H1 (cell line): ENCODE results near the gene TFF1. TPM values are rescaled to one million over a fixed set of nuclear protein-coding genes. Genes with fewer than 3 reads are reported as not detected.
A peak's percentile ranks its signal among the peaks of the same experiment; 100 is the strongest.

ENCODE experiments used
- CTCF ChIA-PET: fragments of 300-600 bp; sonication (Branson Sonifier 250); formaldehyde crosslinking; loops from one replicate; lab custom pipeline; 2021; ENCODE audit not compliant: partially characterized antibody; lab: Charles Lee
- POLR2A ChIA-PET: fragments of 300-600 bp; sonication (Branson Sonifier 250); formaldehyde crosslinking; loops from one replicate; lab custom pipeline; 2021; ENCODE audit warnings: inconsistent platforms; ENCODE audit not compliant: partially characterized antibody; lab: Charles Lee
- DNase-seq, 2 experiments: peaks; one replicate each; pipeline versions ENCODE4 v3.0.0 to v3.0.0-alpha.2; 2010 to 2022; ENCODE audit warnings: low spot score in 2 of 2, low read depth in 1 of 2, mixed read lengths in 1 of 2
- FAIRE-seq: peaks from 2 replicates; lab custom pipeline; 2011; peaks lifted over from hg19 to GRCh38; lab: Jason Lieb, UNC
- H2AFZ ChIP-seq: 2 replicates; pipeline ENCODE4 v1.8.1; 2012; ENCODE audit warnings: low read length, inconsistent platforms
- H2AK5ac ChIP-seq: 2 replicates; pipeline ENCODE4 v1.6.1; 2013; ENCODE audit warnings: low read depth, low read length
- H2BK120ac ChIP-seq: replicated peaks from 2 replicates; pipeline ENCODE3; 2013; ENCODE audit warnings: low read depth, low read length, inconsistent platforms
- H2BK12ac ChIP-seq: 2 replicates; pipeline ENCODE4 v1.6.1; 2013; ENCODE audit warnings: low read depth, low read length
- H2BK15ac ChIP-seq: 2 replicates; pipeline ENCODE4 v1.6.1; 2013; ENCODE audit warnings: low read length
- H2BK20ac ChIP-seq: 2 replicates; pipeline ENCODE4 v1.6.1; 2013; ENCODE audit warnings: low read length
- H2BK5ac ChIP-seq: 2 replicates; pipeline ENCODE4 v1.6.1; 2013; ENCODE audit warnings: low read depth, low read length
- H3K14ac ChIP-seq: 2 replicates; pipeline ENCODE4 v1.6.1; 2013; ENCODE audit warnings: inconsistent platforms; ENCODE audit not compliant: insufficient read length
- H3K18ac ChIP-seq: 2 replicates; pipeline ENCODE4 v1.6.1; 2013; ENCODE audit warnings: low read length; ENCODE audit errors: extremely low read depth
- H3K23ac ChIP-seq: 2 replicates; pipeline ENCODE4 v1.6.1; 2013; ENCODE audit warnings: inconsistent platforms; ENCODE audit not compliant: insufficient read length
- H3K23me2 ChIP-seq: 2 replicates; pipeline ENCODE4 v1.6.1; 2013; ENCODE audit warnings: low read depth, low read length
- H3K27ac ChIP-seq: 2 replicates; pipeline ENCODE4 v1.6.1; 2011; ENCODE audit warnings: low read depth, low read length, inconsistent platforms
- H3K27me3 ChIP-seq, 4 experiments: replicated peaks in 1 of 4; 1 replicate in 1 of 4; 2 replicates in 3 of 4; pipeline versions ENCODE4 v1.6.1 to v1.8.1; 2011 to 2013; ENCODE audit warnings: low read length in 3 of 4, mild to moderate bottlenecking in 3 of 4, inconsistent platforms in 2 of 4, mixed read lengths in 2 of 4, moderate library complexity in 1 of 4; ENCODE audit not compliant: control insufficient read depth in 3 of 4, insufficient read depth in 3 of 4; ENCODE audit errors: extremely low read depth in 1 of 4
- H3K36me3 ChIP-seq, 4 experiments: 2 replicates each; pipeline versions ENCODE4 v1.6.1 to v1.8.1; 2011 to 2013; ENCODE audit warnings: mild to moderate bottlenecking in 4 of 4, low read length in 3 of 4, moderate library complexity in 2 of 4, control low read depth in 1 of 4, inconsistent platforms in 1 of 4; ENCODE audit not compliant: insufficient read depth in 4 of 4, control insufficient read depth in 2 of 4
- H3K4ac ChIP-seq: replicated peaks from 2 replicates; pipeline ENCODE3; 2013; ENCODE audit warnings: low read length, low read depth, mixed read lengths, inconsistent platforms; ENCODE audit not compliant: insufficient read length
- H3K4me1 ChIP-seq, 4 experiments: replicated peaks in 1 of 4; 1 replicate in 1 of 4; 2 replicates in 3 of 4; pipeline versions ENCODE4 v1.6.1 to v1.8.1; 2011 to 2013; ENCODE audit warnings: low read length in 3 of 4, inconsistent platforms in 2 of 4, mixed read lengths in 1 of 4; ENCODE audit not compliant: insufficient read depth in 4 of 4, control insufficient read depth in 3 of 4
- H3K4me2 ChIP-seq, 2 experiments: 2 replicates each; pipeline versions ENCODE4 v1.6.1 to v1.8.1; 2011 to 2013; ENCODE audit warnings: low read depth in 2 of 2, low read length in 2 of 2, control low read depth in 1 of 2, inconsistent platforms in 1 of 2, mild to moderate bottlenecking in 1 of 2; ENCODE audit not compliant: insufficient read depth in 1 of 2
- H3K4me3 ChIP-seq, 4 experiments: fragments of 200-600, 300-600 bp in 1 of 4; sonication (generic), shearing (Covaris generic), sonication (Bioruptor Twin) in 1 of 4; 2 replicates each; pipeline versions ENCODE4 v1.5.1 to v1.8.1; 2011 to 2016; ENCODE audit warnings: low read length in 4 of 4, low read depth in 3 of 4, control low read depth in 2 of 4, inconsistent platforms in 2 of 4, mild to moderate bottlenecking in 2 of 4, mixed read lengths in 1 of 4, moderate library complexity in 1 of 4; ENCODE audit not compliant: insufficient read depth in 2 of 4; ENCODE audit errors: extremely low read depth in 1 of 4
- H3K56ac ChIP-seq: replicated peaks from 2 replicates; pipeline ENCODE3; 2013; ENCODE audit warnings: low read depth, mild to moderate bottlenecking, mixed read lengths, low read length, inconsistent platforms; ENCODE audit not compliant: insufficient read length
- H3K79me1 ChIP-seq: 2 replicates; pipeline ENCODE4 v1.6.1; 2013; ENCODE audit warnings: low read depth, low read length, control low read depth
- H3K79me2 ChIP-seq, 2 experiments: 2 replicates each; pipeline versions ENCODE4 v1.6.1 to v1.8.1; 2012 to 2013; ENCODE audit warnings: low read length in 2 of 2, mild to moderate bottlenecking in 2 of 2, inconsistent platforms in 1 of 2; ENCODE audit not compliant: insufficient read depth in 2 of 2, control insufficient read depth in 1 of 2
- H3K9ac ChIP-seq, 4 experiments: replicated peaks in 1 of 4; 1 replicate in 1 of 4; 2 replicates in 3 of 4; pipeline versions ENCODE4 v1.6.1 to v1.8.1; 2011 to 2013; ENCODE audit warnings: low read depth in 3 of 4, low read length in 3 of 4, control low read depth in 2 of 4, mild to moderate bottlenecking in 2 of 4, moderate library complexity in 2 of 4, inconsistent platforms in 1 of 4; ENCODE audit errors: extremely low read depth in 1 of 4
- H3K9me3 ChIP-seq, 2 experiments: 2 replicates each; pipeline versions ENCODE4 v1.6.1 to v1.8.1; 2012 to 2013; ENCODE audit warnings: mild to moderate bottlenecking in 2 of 2, moderate library complexity in 2 of 2, control low read depth in 1 of 2, inconsistent platforms in 1 of 2, low read depth in 1 of 2, low read length in 1 of 2, mixed read lengths in 1 of 2; ENCODE audit not compliant: insufficient read depth in 2 of 2
- H4K20me1 ChIP-seq, 2 experiments: replicated peaks in 1 of 2; 2 replicates each; pipeline versions ENCODE3 to v1.8.1; 2011 to 2013; ENCODE audit warnings: inconsistent platforms in 2 of 2, low read length in 2 of 2, mild to moderate bottlenecking in 1 of 2; ENCODE audit not compliant: insufficient read depth in 2 of 2, control insufficient read depth in 1 of 2
- H4K5ac ChIP-seq: 2 replicates; pipeline ENCODE4 v1.6.1; 2013; ENCODE audit warnings: low read length, low read depth, mixed read lengths, inconsistent platforms; ENCODE audit not compliant: insufficient read length
- H4K8ac ChIP-seq: 2 replicates; pipeline ENCODE4 v1.8.0; 2013; ENCODE audit warnings: mild to moderate bottlenecking, moderate library complexity, low read length, inconsistent platforms; ENCODE audit not compliant: insufficient read depth; ENCODE audit errors: extremely low read depth
- H4K91ac ChIP-seq: replicated peaks from 2 replicates; pipeline ENCODE3; 2013; ENCODE audit warnings: low read length, mixed read lengths, inconsistent platforms; ENCODE audit not compliant: insufficient read length
- CTCF ChIP-seq, 3 experiments: IDR thresholded peaks; 1 replicate in 2 of 3; 2 replicates in 1 of 3; pipeline versions ENCODE4 v1.5.1 to v1.6.1; 2011; ENCODE audit warnings: low read length in 3 of 3, mild to moderate bottlenecking in 3 of 3, inconsistent platforms in 2 of 3, low read depth in 1 of 3, moderate library complexity in 1 of 3; ENCODE audit not compliant: insufficient read depth in 1 of 3; ENCODE audit errors: control extremely low read depth in 1 of 3
- HDAC2 ChIP-seq, 2 experiments: fragments of 300-600 bp in 1 of 2; sonication (generic) in 1 of 2; IDR thresholded peaks; 2 replicates each; pipeline ENCODE4 v1.6.1; 2011 to 2012; ENCODE audit warnings: low read depth in 2 of 2, low read length in 2 of 2, mild to moderate bottlenecking in 2 of 2, moderate library complexity in 2 of 2, borderline replicate concordance in 1 of 2, inconsistent platforms in 1 of 2
- KDM1A ChIP-seq: fragments of 200-600, 300-600 bp; sonication (generic); IDR thresholded peaks from 2 replicates; pipeline ENCODE4 v1.7.1; 2016; ENCODE audit warnings: mild to moderate bottlenecking, low read length, borderline replicate concordance
- RAD21 ChIP-seq, 2 experiments: IDR thresholded peaks in 1 of 2; conservative IDR thresholded peaks in 1 of 2; 2 replicates each; pipeline ENCODE4 v1.6.1; 2011; ENCODE audit warnings: low read depth in 2 of 2, low read length in 2 of 2, improper control_type of control experiment in 1 of 2, inconsistent platforms in 1 of 2, mild to moderate bottlenecking in 1 of 2, moderate library complexity in 1 of 2
- RNF2 ChIP-seq: fragments of 200-900, 300-1000 bp; sonication (generic); IDR thresholded peaks from 2 replicates; pipeline ENCODE4 v1.7.1; 2016; ENCODE audit warnings: borderline replicate concordance, low read depth, mild to moderate bottlenecking, antibody characterized with exemption, low read length; ENCODE audit not compliant: poor library complexity, severe bottlenecking; ENCODE audit errors: missing control alignments
- WGBS, 2 experiments: shearing (Covaris generic) in 1 of 2; methylation state at CpG; one replicate each; pipeline versions ENCODE4 v1.1.6 to v1.1.7; 2013 to 2015; ENCODE audit warnings: low lambda C conversion rate in 2 of 2, mixed read lengths in 2 of 2, inconsistent platforms in 1 of 2, low coverage in 1 of 2, missing lambda C conversion rate in 1 of 2; ENCODE audit not compliant: insufficient replicate concordance in 2 of 2, insufficient coverage in 1 of 2, insufficient read length in 1 of 2; ENCODE audit errors: extremely low coverage in 1 of 2, missing lambda C conversion rate in 1 of 2; 5-methylcytosine and 5-hydroxymethylcytosine counted together
- polyA plus RNA-seq, 7 experiments: library from polyadenylated mRNA; depleted of rRNA in 3 of 7; stranded (reverse) in 5 of 7; unstranded in 2 of 7; fragments of >200 nt in 5 of 7; fragments of 200-250 nt in 2 of 7; gene quantifications; 1 replicate in 5 of 7; 2 replicates in 1 of 7; 4 replicates in 1 of 7; pipeline versions ENCODE4 v1.2.1 to v1.2.3, GENCODE V29; 2011 to 2013; ENCODE audit warnings: missing spikeins in 2 of 7, mixed read lengths in 2 of 7
- total RNA-seq: library from RNA; stranded (reverse); fragmentation: NEBNext Ultra II Directional; extraction: Animal tissue kit (Norgen Biotek cat#: 25700); gene quantifications from 2 replicates; pipeline ENCODE4 v1.2.1, GENCODE V29; 2021

TFF1 gene
- total and polyA plus RNA-seq, 2 of the 8 experiments (the other 6 are each of a cell fraction or from before 2014, with no cell fraction given), result not detected

GRCh38 chr21:42360317-42360716 is 6.0 kb downstream of the TFF1 start:
- Histone ChIP-seq H2AFZ (no peak overlapping the region), H3K23me2 (no peaks in the 10 kb centered on the region), H3K4ac (no peak overlapping the region), H3K23ac (no peak overlapping the region), H2BK12ac (no peak overlapping the region), H3K4me2 (no peak overlapping the region), H3K56ac (no peak overlapping the region), H3K18ac (no peak overlapping the region), H3K4me1 (no peaks in the 10 kb centered on the region), H2BK15ac (no peak overlapping the region), H3K36me3 (no peaks in the 10 kb centered on the region), H3K27ac (no peak overlapping the region), H3K4me3 (no peak overlapping the region), H3K14ac (no peak overlapping the region), H2BK5ac (no peak overlapping the region), H3K79me1 (no peaks in the 10 kb centered on the region; the same call in 1 of the 2 replicates), H3K27me3 (no peaks in the 10 kb centered on the region), H2BK120ac (no peak overlapping the region), H4K20me1 (no peaks in the 10 kb centered on the region), H4K8ac (no peak overlapping the region), H4K5ac (no peak overlapping the region), H2AK5ac (no peak overlapping the region), H2BK20ac (no peak overlapping the region), H3K79me2 (no peaks in the 10 kb centered on the region), H3K9me3 (peaks cover 8 to 9% of the 10 kb centered on the region in 2 experiments), H4K91ac (no peak overlapping the region), H3K9ac (no peak overlapping the region)
- FAIRE-seq (no peak), DNase-seq (no peak)
- ChIA-PET CTCF (interaction anchor here (1.0 to 5.0 kb wide), 11 partner anchors 9 to 107 kb away, joined by 3 to 28 read pairs (median 6); no protein-coding TSS in a partner anchor), POLR2A (interaction anchor here (1.1 kb wide), 1 partner anchor 14 kb away, joined by 3 read pairs; no protein-coding TSS in a partner anchor)
- TF ChIP-seq RNF2 (no peak), HDAC2 (IDR thresholded peaks at IDR 0.05; ENCODE audit: borderline replicate concordance in 1 of 2, low read depth in 2 of 2, low read length in 2 of 2) (peak in 1 of 2 experiments; percentile 83; a peak in 1 of 4 replicates), CTCF (IDR thresholded peaks at IDR 0.05; ENCODE audit: control extremely low read depth in 1 of 3, insufficient read depth in 1 of 3, low read depth in 1 of 3, low read length in 3 of 3) (peak; percentile 60 to 70 (median 66)), KDM1A (peak; percentile 97), RAD21 (IDR thresholded peaks at IDR 0.05 in 1 of 2, conservative IDR thresholded peaks at IDR 0.05 in 1 of 2; ENCODE audit: low read depth in 2 of 2, low read length in 2 of 2) (peak; percentile 64 to 75)
- WGBS, 2 experiments, result 62% methylated on average over 2 of the region's 2 CpGs; no CpG with 5 or more reads in 1 of the 2 experiments
